Neural cell (in vitro differentiated cells): ENCODE results near the gene CA5A. TPM values are rescaled to one million over a fixed set of nuclear protein-coding genes. Genes with fewer than 3 reads are reported as not detected.
"Not testable (repeated sequence)": the region's sequence is repeated elsewhere in the genome, so short reads cannot be mapped to it uniquely, and the experiment has no call there.

ENCODE experiments used
- H2AFZ ChIP-seq: fragments of 200-600, 300-800 bp; sonication (generic), shearing (Covaris generic); 2 replicates; pipeline ENCODE4 v1.6.0; 2014; ENCODE audit warnings: low read depth, mild to moderate bottlenecking, antibody characterized with exemption, low read length, moderate library complexity
- H3F3A ChIP-seq: fragments of 200-600 bp; shearing (Covaris generic); 2 replicates; pipeline ENCODE4 v1.6.1; 2016; ENCODE audit warnings: mild to moderate bottlenecking, moderate library complexity, mixed read lengths, antibody characterized with exemption, low read length; ENCODE audit not compliant: insufficient read depth, poor library complexity, severe bottlenecking
- H3K27ac ChIP-seq: fragments of 200-600, 300-800 bp; sonication (generic), shearing (Covaris generic); 2 replicates; pipeline ENCODE4 v1.5.1; 2014; ENCODE audit warnings: mild to moderate bottlenecking, low read length, moderate library complexity
- H3K27me3 ChIP-seq: fragments of 300-800, 200-600 bp; sonication (generic), shearing (Covaris generic); 2 replicates; pipeline ENCODE4 v1.6.0; 2014; ENCODE audit warnings: mild to moderate bottlenecking, low read depth, low read length, moderate library complexity; ENCODE audit not compliant: insufficient read depth
- H3K36me3 ChIP-seq: fragments of 300-800, 200-600 bp; sonication (generic), shearing (Covaris generic); 2 replicates; pipeline ENCODE4 v1.5.1; 2014; ENCODE audit warnings: mild to moderate bottlenecking, antibody characterized with exemption, low read length, moderate library complexity; ENCODE audit not compliant: insufficient read depth
- H3K4me2 ChIP-seq: fragments of 300-800, 200-600 bp; sonication (generic), shearing (Covaris generic); 2 replicates; pipeline ENCODE4 v1.6.0; 2014; ENCODE audit warnings: mild to moderate bottlenecking, low read length
- H3K4me3 ChIP-seq: fragments of 300-800, 200-600 bp; sonication (generic), shearing (Covaris generic); 2 replicates; pipeline ENCODE4 v1.5.1; 2014; ENCODE audit warnings: mild to moderate bottlenecking, low read length, moderate library complexity
- H3K79me2 ChIP-seq: fragments of 200-600 bp; shearing (Covaris generic); replicated peaks from 2 replicates; pipeline ENCODE4 v1.6.0; 2014; ENCODE audit warnings: mild to moderate bottlenecking, low read length, moderate library complexity; ENCODE audit not compliant: insufficient read depth
- H3K9ac ChIP-seq: fragments of 300-800, 200-600 bp; sonication (generic), shearing (Covaris generic); 2 replicates; pipeline ENCODE4 v1.6.1; 2016; ENCODE audit warnings: mild to moderate bottlenecking, low read length, mixed read lengths
- H3K9me2 ChIP-seq: fragments of 200-600 bp; shearing (Covaris generic); 2 replicates; pipeline ENCODE4 v1.6.1; 2016; ENCODE audit warnings: mild to moderate bottlenecking, low read length, mixed read lengths; ENCODE audit not compliant: insufficient read depth
- H3K9me3 ChIP-seq: fragments of 200-600, 300-800 bp; sonication (generic), shearing (Covaris generic); 2 replicates; pipeline ENCODE4 v1.6.1; 2016; ENCODE audit warnings: mild to moderate bottlenecking, mixed run types, low read length, moderate library complexity, mixed read lengths
- H4K20me1 ChIP-seq: fragments of 200-600 bp; shearing (Covaris generic); 2 replicates; pipeline ENCODE4 v1.6.1; 2016; ENCODE audit warnings: mild to moderate bottlenecking, mixed run types; ENCODE audit not compliant: insufficient read depth
- EP300 ChIP-seq: fragments of 450-650 bp; conservative IDR thresholded peaks from 2 replicates; pipeline ENCODE4 v1.6.1; 2014; ENCODE audit warnings: antibody characterized with exemption, mild to moderate bottlenecking, moderate library complexity; ENCODE audit not compliant: poor library complexity, severe bottlenecking
- EZH2 ChIP-seq: fragments of 200-600, 300-800 bp; shearing (Covaris generic), sonication (generic); IDR thresholded peaks from 2 replicates; pipeline ENCODE4 v1.6.1; 2014; ENCODE audit warnings: antibody characterized with exemption, low read length, borderline replicate concordance, mild to moderate bottlenecking; ENCODE audit not compliant: insufficient read depth, poor library complexity, severe bottlenecking
- MXI1 ChIP-seq: fragments of 450-650 bp; conservative IDR thresholded peaks from 2 replicates; pipeline ENCODE4 v1.6.1; 2014; ENCODE audit warnings: antibody characterized with exemption, mild to moderate bottlenecking; ENCODE audit not compliant: poor library complexity, severe bottlenecking
- POLR2AphosphoS5 ChIP-seq: IDR thresholded peaks from 2 replicates; pipeline ENCODE4 v1.6.1; 2012
- RAD21 ChIP-seq: fragments of 450-650 bp; conservative IDR thresholded peaks from 2 replicates; pipeline ENCODE4 v1.6.1; 2014; ENCODE audit warnings: antibody characterized with exemption, mild to moderate bottlenecking, moderate library complexity
- SMC3 ChIP-seq: fragments of 450-650 bp; conservative IDR thresholded peaks from 2 replicates; pipeline ENCODE4 v1.6.1; 2014; ENCODE audit warnings: antibody characterized with exemption, mild to moderate bottlenecking, moderate library complexity; ENCODE audit not compliant: poor library complexity
- TAF1 ChIP-seq: IDR thresholded peaks from 2 replicates; pipeline ENCODE4 v1.6.1; 2012; ENCODE audit warnings: low read depth
- polyA minus RNA-seq: library from RNA; depleted of rRNA, polyadenylated mRNA; stranded (reverse); fragments of >200 nt; gene quantifications from 2 replicates; pipeline ENCODE4 v1.2.3, GENCODE V29; 2014
- polyA plus RNA-seq: library from polyadenylated mRNA; depleted of rRNA; stranded (reverse); fragments of >200 nt; gene quantifications from 2 replicates; pipeline ENCODE4 v1.2.3, GENCODE V29; 2014
- TF ChIP-seq, protein P1 (sequence below): fragments of 450-650 bp; IDR thresholded peaks from 2 replicates; pipeline ENCODE4 v1.5.1; 2014; ENCODE audit warnings: antibody characterized with exemption, mild to moderate bottlenecking, moderate library complexity; ENCODE audit not compliant: poor library complexity, severe bottlenecking
- TF ChIP-seq, protein P2 (sequence below): IDR thresholded peaks from 2 replicates; pipeline ENCODE4 v1.6.1; 2012; ENCODE audit warnings: borderline replicate concordance

Gene CA5A
- polyA plus RNA-seq (not detected in 2 replicates), polyA minus RNA-seq (not detected in 2 replicates)

DNA sequence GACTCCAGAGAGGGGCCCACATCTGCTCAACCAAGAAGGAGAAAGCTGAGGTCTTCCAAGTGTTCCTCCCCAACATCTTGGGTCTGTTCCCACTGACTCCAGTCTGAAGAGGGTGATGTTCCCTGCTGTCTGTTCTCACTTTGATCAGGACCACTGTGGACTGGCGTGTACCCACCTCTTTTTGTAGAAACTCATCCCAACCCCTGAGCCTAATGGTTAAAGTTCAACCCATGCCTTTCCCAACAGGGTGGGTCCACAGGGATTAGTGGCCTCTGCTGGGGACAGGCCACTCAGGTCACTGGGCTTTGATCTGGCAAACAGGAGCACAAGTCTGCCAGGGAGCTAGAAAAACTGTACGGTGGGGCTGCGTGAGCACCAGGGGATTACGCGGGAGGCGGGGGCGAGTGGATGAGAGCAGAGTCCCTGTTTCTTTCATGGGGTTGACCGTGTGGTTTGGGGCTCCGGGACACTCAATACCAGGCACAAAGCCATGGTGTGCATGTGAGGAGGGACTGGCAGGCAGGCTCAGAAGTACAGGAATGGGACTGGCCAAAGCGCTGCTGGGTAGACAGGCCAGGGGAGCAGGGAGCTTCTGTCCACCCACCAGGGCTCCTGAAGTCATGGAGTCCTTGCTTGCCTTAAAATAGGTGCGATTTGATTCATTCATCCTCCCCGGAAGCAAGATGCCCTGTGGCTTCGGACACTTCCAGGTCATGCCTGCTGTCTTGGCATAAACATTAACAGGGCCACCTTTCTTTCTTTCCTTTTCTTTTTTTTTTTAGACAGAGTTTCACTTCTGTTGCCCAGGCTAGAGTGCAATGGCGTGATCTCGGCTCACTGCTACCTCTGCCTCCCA, at the start of gene CA5A:
Gene CA5A (minus strand): TSS at position 155 of the 856 bp plus-strand sequence. CDS start 79 bp downstream, at position 76.
- H3K27ac ChIP-seq = no peak within 1 kb of the TSS
- H3K9me2 ChIP-seq = no peaks in the 10 kb centered on the region
- no peak within 1 kb of the TSS for H2AFZ ChIP-seq
- no peaks in the 10 kb centered on the region for H4K20me1 ChIP-seq
- H3K4me2 ChIP-seq = no peak within 1 kb of the TSS
- H3K79me2 ChIP-seq = no peaks in the 10 kb centered on the region
- TF ChIP-seq, protein P1, sequence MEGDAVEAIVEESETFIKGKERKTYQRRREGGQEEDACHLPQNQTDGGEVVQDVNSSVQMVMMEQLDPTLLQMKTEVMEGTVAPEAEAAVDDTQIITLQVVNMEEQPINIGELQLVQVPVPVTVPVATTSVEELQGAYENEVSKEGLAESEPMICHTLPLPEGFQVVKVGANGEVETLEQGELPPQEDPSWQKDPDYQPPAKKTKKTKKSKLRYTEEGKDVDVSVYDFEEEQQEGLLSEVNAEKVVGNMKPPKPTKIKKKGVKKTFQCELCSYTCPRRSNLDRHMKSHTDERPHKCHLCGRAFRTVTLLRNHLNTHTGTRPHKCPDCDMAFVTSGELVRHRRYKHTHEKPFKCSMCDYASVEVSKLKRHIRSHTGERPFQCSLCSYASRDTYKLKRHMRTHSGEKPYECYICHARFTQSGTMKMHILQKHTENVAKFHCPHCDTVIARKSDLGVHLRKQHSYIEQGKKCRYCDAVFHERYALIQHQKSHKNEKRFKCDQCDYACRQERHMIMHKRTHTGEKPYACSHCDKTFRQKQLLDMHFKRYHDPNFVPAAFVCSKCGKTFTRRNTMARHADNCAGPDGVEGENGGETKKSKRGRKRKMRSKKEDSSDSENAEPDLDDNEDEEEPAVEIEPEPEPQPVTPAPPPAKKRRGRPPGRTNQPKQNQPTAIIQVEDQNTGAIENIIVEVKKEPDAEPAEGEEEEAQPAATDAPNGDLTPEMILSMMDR = no peak
- no peak for TF ChIP-seq RAD21
- TF ChIP-seq TAF1 = no peak
- no peak for TF ChIP-seq EP300
- no peak for TF ChIP-seq MXI1
- no peak for TF ChIP-seq EZH2
- TF ChIP-seq, protein P2, sequence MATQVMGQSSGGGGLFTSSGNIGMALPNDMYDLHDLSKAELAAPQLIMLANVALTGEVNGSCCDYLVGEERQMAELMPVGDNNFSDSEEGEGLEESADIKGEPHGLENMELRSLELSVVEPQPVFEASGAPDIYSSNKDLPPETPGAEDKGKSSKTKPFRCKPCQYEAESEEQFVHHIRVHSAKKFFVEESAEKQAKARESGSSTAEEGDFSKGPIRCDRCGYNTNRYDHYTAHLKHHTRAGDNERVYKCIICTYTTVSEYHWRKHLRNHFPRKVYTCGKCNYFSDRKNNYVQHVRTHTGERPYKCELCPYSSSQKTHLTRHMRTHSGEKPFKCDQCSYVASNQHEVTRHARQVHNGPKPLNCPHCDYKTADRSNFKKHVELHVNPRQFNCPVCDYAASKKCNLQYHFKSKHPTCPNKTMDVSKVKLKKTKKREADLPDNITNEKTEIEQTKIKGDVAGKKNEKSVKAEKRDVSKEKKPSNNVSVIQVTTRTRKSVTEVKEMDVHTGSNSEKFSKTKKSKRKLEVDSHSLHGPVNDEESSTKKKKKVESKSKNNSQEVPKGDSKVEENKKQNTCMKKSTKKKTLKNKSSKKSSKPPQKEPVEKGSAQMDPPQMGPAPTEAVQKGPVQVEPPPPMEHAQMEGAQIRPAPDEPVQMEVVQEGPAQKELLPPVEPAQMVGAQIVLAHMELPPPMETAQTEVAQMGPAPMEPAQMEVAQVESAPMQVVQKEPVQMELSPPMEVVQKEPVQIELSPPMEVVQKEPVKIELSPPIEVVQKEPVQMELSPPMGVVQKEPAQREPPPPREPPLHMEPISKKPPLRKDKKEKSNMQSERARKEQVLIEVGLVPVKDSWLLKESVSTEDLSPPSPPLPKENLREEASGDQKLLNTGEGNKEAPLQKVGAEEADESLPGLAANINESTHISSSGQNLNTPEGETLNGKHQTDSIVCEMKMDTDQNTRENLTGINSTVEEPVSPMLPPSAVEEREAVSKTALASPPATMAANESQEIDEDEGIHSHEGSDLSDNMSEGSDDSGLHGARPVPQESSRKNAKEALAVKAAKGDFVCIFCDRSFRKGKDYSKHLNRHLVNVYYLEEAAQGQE = no peak
- no peak for TF ChIP-seq SMC3
- no peak for TF ChIP-seq POLR2AphosphoS5
- H3K4me3 ChIP-seq = no peak within 1 kb of the TSS
- H3K36me3 ChIP-seq = no peaks in the 10 kb centered on the region
- no peaks in the 10 kb centered on the region for H3K9me3 ChIP-seq
- no peaks in the 10 kb centered on the region for H3K27me3 ChIP-seq
- H3K9ac ChIP-seq = no peak within 1 kb of the TSS
- H3F3A ChIP-seq = no peaks in the 10 kb centered on the region

DNA sequence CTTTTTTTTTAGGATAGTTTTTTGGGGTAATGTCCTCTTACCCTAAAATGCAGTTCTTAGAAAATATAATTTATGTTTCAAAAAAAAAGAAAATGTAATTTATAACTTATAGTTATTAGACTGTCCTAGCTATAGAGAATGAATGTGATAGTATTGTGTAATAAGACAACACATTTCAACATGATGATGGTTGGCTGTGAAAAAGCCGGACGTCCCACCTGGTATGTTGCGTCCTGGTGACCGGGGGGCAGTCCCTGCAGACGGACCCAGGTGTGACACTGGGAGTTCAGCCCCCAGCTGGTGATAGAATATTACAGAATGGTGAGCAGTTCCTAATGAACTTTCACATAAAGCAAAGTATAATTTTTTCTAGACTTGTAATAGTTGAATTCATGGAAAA, 49.2 kb upstream of the CA5A start:
- not testable (repeated sequence) for H4K20me1 ChIP-seq, H3K9ac ChIP-seq, H3K4me3 ChIP-seq, H3K27ac ChIP-seq, H3K79me2 ChIP-seq, H3F3A ChIP-seq, H3K9me2 ChIP-seq, H3K4me2 ChIP-seq, H3K36me3 ChIP-seq, H2AFZ ChIP-seq, H3K27me3 ChIP-seq, H3K9me3 ChIP-seq
